Activated T-helper 1 cell treated with anti-CD3 and anti-CD28 coated beads, Interleukin-2, amount 50 U/mL, for 16 hours (primary cell): ENCODE data around the gene UBAP2L.
"Not testable (repeated sequence)": the region's sequence is repeated elsewhere in the genome, so short reads cannot be mapped to it uniquely, and the experiment has no call there.

Experiments used
- DNase-seq, 2 donors: peaks; one replicate each; pipeline ENCODE4 v3.0.0-alpha.2; 2020; ENCODE audit warnings: low read depth in 1 of 2, low spot score in 1 of 2

UBAP2L gene

DNA sequence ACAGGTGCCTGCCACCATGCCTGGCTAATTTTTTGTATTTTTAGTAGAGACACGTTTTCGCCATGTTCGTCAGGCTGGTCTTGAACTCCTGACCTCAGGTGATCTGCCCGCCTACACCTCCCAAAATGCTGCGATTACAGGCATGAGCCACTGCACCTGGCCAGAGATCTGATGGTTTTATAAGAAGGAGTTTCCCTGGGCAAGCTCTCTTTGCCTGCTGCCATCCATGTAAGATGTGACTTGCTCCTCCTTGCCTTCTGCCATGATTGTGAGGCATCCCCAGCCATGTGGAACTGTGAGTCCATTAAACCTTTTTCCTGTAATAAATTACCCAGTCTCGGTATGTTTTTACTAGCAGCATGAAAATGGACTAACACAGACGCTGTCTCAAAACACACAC is 88.4 kb downstream of the UBAP2L start:
- not testable (repeated sequence) for DNase-seq

DNA sequence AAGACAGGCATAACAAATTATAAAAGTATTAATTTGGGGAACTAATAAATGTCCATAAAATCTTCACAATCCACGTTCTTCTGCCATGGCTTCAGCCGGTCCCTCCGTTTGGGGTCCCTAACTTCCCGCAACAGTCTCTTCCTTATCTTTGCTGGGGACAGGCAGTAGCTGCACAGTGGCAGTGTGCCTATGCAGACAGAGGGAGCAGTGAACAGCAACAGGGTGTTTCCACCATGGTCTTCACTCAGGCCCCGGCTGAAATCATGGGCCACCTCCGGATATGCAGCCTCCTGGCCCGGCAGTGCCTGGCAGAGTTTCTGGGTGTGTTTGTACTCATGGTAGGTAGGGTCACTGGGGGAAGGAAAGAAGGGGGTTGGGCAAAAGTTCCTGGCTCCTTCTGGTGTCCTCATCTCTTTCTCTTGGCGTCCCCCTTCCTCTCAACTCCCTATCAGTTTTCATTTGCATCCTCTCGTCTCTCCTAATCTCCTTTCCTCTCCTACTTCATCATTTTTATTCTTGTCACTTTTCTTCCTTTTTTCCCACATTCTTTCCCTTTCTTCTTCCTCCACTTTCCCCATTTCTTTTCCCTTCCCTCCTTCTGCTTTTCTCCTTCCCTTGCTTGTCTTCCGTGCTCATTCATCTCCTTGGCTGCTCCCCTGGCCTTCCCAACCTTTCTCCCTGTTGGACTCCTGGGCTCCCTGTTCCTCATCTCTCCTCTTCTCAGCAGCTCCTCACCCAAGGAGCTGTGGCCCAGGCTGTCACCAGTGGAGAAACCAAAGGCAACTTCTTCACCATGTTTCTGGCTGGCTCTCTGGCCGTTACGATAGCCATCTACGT is 91.7 kb downstream of the UBAP2L start:
- not testable (repeated sequence) for DNase-seq

DNA sequence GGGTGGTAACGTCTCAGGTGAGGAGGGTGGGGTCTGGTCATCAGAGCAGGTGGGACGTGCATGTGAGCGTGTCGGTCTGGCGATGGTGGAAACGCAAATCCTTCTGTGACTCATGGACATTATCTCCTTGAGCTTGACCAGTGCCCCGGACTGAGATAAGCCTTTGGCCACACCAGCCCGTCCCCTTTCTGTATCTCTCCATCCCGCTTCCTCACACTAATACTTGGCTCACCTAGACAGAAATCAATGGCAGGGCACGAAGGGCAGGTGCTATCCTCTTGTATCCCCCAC is 92.3 kb downstream of the UBAP2L start:
- no peak for DNase-seq

DNA sequence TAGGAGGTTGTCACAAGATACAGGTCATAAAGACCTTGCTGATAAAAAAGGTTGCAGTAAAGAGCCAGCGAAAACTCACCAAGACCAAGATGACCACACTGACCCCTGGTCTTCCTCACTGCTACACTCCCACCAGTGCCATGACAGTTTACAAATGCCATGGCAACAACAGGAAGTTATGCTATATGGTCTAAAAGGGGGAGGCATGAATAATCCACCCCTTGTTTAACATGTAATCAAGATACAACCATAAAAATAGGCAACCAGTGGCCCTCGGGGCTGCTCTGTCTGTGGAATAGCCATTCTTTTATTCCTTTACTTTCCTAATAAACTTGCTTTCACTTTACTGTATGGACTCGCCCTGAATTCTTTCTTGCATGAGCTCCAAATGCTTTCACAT is 93.5 kb downstream of the UBAP2L start:
- DNase-seq, result not testable (repeated sequence)

DNA sequence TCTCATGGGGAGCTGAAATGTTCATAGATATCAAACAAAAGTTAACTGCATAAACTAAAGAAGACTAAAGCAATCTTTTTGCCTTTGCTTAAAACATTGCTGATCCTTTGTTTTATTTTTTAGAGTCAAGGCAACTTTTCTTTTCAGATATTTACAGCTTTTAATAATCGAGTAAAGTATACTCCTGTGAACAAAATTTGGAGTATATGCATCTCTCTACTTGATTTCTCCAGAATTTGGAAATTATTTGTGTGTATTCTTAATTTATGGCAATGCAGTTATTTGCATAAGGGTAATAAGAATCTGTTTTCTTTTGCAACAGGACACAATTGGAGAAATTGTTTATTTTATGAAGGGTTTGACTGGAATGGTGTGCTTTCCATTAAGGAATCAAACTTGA is 95.9 kb downstream of the UBAP2L start:
- no peak for DNase-seq

DNA sequence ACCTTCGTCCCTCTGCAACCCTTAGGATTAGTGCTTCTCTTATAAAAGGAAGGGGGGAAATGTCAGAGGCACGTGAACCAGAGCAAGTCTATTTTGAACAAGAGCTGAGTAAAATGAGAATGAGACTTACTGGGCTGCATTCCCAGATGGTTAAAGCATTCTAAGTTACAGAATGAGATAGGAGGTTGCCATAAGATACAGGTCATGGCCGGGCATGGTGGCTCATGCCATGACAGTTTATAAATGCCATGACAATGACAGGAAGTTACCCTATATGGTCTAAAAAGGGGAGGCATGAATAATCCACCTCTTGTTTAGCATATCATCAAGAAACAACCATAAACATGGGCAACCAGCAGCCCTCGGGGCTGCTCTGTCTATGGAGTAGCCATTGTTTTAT is 97.6 kb downstream of the UBAP2L start:
- no peak for DNase-seq
